H1 (cell line): ENCODE data around the gene MRPS5. TPM values are rescaled to one million over a fixed set of nuclear protein-coding genes. Genes with fewer than 3 reads are reported as not detected.

Experiments
- CHD7 ChIP-seq: fragments of 300-600 bp; sonication (generic); IDR thresholded peaks from 2 replicates; pipeline ENCODE4 v1.7.1; 2012; ENCODE audit warnings: low read length, moderate library complexity, mild to moderate bottlenecking, inconsistent platforms; ENCODE audit not compliant: insufficient replicate concordance
- polyA plus RNA-seq, 7 experiments: library from polyadenylated mRNA; depleted of rRNA in 3 of 7; stranded (reverse) in 5 of 7; unstranded in 2 of 7; fragments of >200 nt in 5 of 7; fragments of 200-250 nt in 2 of 7; gene quantifications; 1 replicate in 5 of 7; 2 replicates in 1 of 7; 4 replicates in 1 of 7; pipeline versions ENCODE4 v1.2.1 to v1.2.3, GENCODE V29; 2011 to 2013; ENCODE audit warnings: missing spikeins in 2 of 7, mixed read lengths in 2 of 7
- total RNA-seq: library from RNA; stranded (reverse); fragmentation: NEBNext Ultra II Directional; extraction: Animal tissue kit (Norgen Biotek cat#: 25700); gene quantifications from 2 replicates; pipeline ENCODE4 v1.2.1, GENCODE V29; 2021

MRPS5 gene
- total and polyA plus RNA-seq, 2 of the 8 experiments (the other 6 are each of a cell fraction or from before 2014, with no cell fraction given) = 36.7 to 53.0 TPM

- TF ChIP-seq CHD7 = no peak
These were observed 12.3 kb downstream of the MRPS5 start (continued) for GRCh38 chr2:95109260-95109659.
